GM12801 (cell line): ENCODE results near the gene PPP1CA.

Source experiments
- TF ChIP-seq, protein P1 (sequence below): IDR thresholded peaks from one replicate; pipeline ENCODE4 v1.5.1; 2011; ENCODE audit warnings: control low read depth; ENCODE audit not compliant: insufficient read length; ENCODE audit errors: extremely low read depth

PPP1CA gene

DNA sequence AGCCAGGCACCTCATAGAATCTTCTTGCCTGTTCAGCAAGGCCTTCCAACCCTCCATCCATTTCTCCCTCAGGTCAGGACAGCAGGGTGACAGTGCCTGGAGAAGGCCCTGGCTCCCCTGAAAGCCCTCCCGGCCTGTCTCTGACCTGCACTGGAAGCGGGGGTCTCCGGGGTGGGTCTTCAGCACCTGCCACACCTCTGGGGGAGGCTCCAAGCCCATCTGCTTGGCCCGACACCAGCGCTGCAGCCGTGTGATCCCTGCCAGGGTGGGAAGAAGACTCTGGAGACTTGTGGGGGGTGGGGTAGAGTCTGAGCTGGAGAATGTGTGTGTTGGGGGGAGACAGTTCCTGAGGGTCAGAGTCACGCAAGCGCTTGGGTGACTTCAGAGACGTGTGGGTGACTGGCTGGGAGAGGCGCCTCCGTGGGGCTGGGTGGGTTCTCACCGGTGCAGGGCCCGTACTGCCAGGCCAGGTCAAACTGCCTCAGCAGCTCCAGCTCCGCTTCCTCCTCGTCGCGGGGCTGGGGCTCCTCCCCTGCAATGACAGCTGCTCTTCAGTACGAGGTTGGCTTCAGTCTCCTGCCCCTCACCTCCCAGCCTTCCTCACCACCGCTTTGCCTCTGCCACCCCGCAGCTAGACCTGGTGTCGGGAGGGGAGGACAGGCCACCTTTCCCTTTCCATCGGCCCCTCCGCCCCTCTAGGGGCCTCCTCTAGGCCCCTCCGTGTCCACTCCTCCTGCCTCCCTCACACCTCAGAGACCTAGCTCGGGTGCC lies 48.9 kb downstream of the PPP1CA start:
- TF ChIP-seq, protein P1, sequence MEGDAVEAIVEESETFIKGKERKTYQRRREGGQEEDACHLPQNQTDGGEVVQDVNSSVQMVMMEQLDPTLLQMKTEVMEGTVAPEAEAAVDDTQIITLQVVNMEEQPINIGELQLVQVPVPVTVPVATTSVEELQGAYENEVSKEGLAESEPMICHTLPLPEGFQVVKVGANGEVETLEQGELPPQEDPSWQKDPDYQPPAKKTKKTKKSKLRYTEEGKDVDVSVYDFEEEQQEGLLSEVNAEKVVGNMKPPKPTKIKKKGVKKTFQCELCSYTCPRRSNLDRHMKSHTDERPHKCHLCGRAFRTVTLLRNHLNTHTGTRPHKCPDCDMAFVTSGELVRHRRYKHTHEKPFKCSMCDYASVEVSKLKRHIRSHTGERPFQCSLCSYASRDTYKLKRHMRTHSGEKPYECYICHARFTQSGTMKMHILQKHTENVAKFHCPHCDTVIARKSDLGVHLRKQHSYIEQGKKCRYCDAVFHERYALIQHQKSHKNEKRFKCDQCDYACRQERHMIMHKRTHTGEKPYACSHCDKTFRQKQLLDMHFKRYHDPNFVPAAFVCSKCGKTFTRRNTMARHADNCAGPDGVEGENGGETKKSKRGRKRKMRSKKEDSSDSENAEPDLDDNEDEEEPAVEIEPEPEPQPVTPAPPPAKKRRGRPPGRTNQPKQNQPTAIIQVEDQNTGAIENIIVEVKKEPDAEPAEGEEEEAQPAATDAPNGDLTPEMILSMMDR = no peak

DNA sequence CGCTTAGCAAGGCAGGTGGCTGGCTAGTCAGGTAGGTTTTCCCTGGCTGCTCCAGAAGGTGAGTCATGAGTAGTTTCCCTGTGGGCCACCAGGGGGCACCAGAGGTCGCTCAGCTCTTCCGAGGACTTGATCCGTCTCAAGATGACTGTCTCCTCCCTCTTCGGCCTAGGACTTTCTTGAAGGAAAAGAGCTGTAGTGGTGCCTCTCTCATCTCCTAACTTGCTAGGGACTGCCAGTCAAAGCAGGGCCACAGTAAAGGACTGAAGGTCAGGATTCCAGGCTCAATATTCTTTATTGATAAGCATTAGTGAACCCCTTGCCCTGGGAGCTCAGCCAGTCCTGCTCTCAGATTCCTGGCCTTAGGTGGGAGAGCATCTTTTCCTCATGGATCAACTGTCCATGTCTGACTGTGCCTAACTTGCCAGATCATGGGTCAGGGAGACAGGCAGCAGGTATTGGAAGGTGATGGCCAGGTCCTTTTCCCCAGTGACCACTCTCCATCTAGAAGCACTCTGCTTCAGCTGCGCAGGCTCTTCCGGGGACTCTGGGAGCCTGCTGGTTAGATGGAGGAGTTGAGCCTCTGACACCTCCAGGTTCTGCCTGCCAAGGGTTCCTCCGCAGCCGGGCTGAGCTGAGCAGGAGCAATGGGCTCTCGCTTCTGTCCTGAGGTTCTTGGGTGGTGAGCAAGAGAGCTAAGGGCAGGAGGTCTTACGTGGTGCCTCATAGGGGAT lies 50.2 kb downstream of the PPP1CA start:
- TF ChIP-seq, protein P1 = peak; percentile 2

DNA sequence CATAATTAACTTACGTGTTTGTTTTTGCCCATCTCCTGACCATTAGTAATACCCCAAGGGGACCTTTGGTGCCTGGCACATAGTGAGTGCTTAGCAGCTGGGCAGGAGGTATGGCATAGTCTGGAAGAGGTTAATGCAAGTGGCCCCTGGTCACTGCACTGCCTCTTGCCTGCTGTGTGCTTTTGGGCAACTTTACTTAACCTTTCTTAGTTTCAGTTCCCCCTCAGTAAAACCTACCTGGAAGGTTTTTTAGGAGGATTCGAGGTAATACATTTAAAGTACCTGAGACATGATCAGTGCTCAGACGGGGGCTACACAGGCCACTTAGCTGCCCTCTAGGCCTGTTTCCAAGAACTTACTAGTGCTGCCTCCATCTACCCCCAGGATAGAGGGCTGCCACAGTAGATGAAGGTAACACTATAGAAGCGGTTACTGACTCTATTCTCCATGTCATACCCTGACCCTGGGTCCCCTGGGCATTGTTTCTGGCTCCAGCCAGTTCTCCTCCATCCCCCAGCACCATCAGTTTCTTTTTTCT lies 51.7 kb downstream of the PPP1CA start:
- TF ChIP-seq, protein P1 = no peak

DNA sequence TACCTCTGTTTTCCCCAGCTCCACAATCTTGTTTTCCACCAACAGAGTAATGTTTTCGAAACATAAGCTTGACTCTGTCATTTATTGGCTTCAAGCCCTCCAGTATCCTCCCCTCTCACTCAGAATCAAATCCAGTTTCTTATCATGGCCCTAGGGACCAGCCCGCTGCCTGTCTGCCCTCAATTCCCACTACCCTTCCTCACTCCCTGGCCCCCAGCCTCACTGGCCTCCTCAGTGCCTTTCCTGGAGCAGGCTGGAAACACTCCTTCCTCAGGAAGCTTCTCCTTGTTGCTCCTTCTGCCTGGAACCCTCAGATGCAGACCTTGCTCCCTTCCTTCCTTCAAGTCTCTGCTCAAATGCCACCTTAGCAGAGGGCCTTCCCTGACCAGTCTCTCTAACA lies 52.2 kb downstream of the PPP1CA start:
- TF ChIP-seq, protein P1 = no peak

DNA sequence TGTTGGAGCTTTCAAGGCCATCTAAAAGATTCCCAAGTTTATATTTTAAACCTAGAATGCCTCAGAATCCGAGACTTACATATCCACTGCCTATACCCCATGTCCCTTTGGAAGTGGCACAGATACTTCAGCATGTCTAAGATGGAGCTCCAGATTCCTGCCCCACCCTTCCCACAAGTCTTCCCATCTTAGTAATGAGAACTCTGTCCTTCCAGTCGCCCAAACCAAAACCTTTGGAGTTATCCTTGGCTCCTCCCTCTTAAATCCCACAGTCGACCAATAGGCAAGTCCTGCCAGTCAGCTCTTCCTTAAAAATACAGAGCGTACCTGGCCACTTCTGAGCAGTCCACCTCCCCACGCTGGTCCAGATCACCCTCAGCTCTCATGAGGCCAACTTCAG lies 52.6 kb downstream of the PPP1CA start:
- TF ChIP-seq, protein P1 = no peak
